HepG2 (cell line): ENCODE data around the gene CDK5RAP2. TPM values are rescaled to one million over a fixed set of nuclear protein-coding genes. Genes with fewer than 3 reads are reported as not detected.

ENCODE experiments used
- FOXC1 ChIP-seq: sonication (generic); formaldehyde crosslinking; IDR thresholded peaks from 2 replicates; pipeline ENCODE4 v1.8.0; 2022; ENCODE audit warnings: mild to moderate bottlenecking, missing genetic modification reagents, borderline replicate concordance
- FOXP1 ChIP-seq, 2 experiments: fragments of 450-650 bp in 1 of 2; IDR thresholded peaks; 2 replicates each; pipeline ENCODE4 v1.6.1; 2017 to 2018; ENCODE audit warnings: antibody characterized with exemption in 1 of 2
- MBD4 ChIP-seq: IDR thresholded peaks from 2 replicates; pipeline ENCODE4 v1.6.1; 2012; ENCODE audit warnings: low read length, inconsistent platforms, borderline replicate concordance
- MXD4 ChIP-seq: IDR thresholded peaks from 2 replicates; pipeline ENCODE4 v1.6.1; 2016; ENCODE audit warnings: mild to moderate bottlenecking, missing biosample characterization, missing genetic modification reagents
- SMAD9 ChIP-seq: sonication (generic); formaldehyde crosslinking; IDR thresholded peaks from 2 replicates; pipeline ENCODE4 v1.5.1; 2020; ENCODE audit warnings: mild to moderate bottlenecking, missing genetic modification reagents
- SRF ChIP-seq: IDR thresholded peaks from 2 replicates; pipeline ENCODE4 v1.6.1; 2011; ENCODE audit warnings: mild to moderate bottlenecking, low read depth, low read length, moderate library complexity
- ZFAT ChIP-seq: sonication (generic); formaldehyde crosslinking; conservative IDR thresholded peaks from 2 replicates; pipeline ENCODE4 v1.8.1; 2023; ENCODE audit warnings: missing genetic modification reagents, inconsistent platforms
- ZNF530 ChIP-seq: sonication (generic); formaldehyde crosslinking; IDR thresholded peaks from 2 replicates; pipeline ENCODE4 v1.5.0; 2020; ENCODE audit warnings: low read depth, mild to moderate bottlenecking, missing genetic modification reagents
- ZNF660 ChIP-seq: sonication (generic); formaldehyde crosslinking; IDR thresholded peaks from 2 replicates; pipeline ENCODE4 v1.5.1; 2020; ENCODE audit warnings: mild to moderate bottlenecking, low read depth, missing genetic modification reagents, borderline replicate concordance
- ZNF878 ChIP-seq: sonication (generic); formaldehyde crosslinking; IDR thresholded peaks from 2 replicates; pipeline ENCODE4 v1.8.1; 2023; ENCODE audit warnings: mild to moderate bottlenecking, missing genetic modification reagents, moderate library complexity
- polyA plus RNA-seq, 8 experiments: library from polyadenylated mRNA; depleted of rRNA in 3 of 8; stranded (reverse) in 7 of 8; unstranded in 1 of 8; fragments of >200 nt; fragmentation: Illumina TruSeq in 4 of 8; extraction: Trizol in 4 of 8; gene quantifications; 2 replicates each; pipeline versions ENCODE4 v1.2.1 to v1.2.3, GENCODE V29; 2011 to 2016; ENCODE audit warnings: low read depth in 4 of 8, missing spikeins in 1 of 8, mixed read lengths in 1 of 8; ENCODE audit not compliant: insufficient read depth in 1 of 8
- total RNA-seq, 5 experiments: library from RNA; depleted of rRNA; stranded (reverse); fragments of >200 nt; fragmentation: Illumina TruSeq; extraction: Trizol; gene quantifications; 2 replicates each; pipeline ENCODE4 v1.2.3, GENCODE V29; 2016; ENCODE audit warnings: low read depth in 1 of 5
- TF ChIP-seq, protein P1 (sequence below): sonication (generic); formaldehyde crosslinking; IDR thresholded peaks from 2 replicates; pipeline ENCODE4 v1.4.0; 2020; ENCODE audit warnings: missing genetic modification reagents, mild to moderate bottlenecking, borderline replicate concordance
- TF ChIP-seq, protein P2 (sequence below): sonication (generic); formaldehyde crosslinking; IDR thresholded peaks from 2 replicates; pipeline ENCODE4 v1.4.0; 2020; ENCODE audit warnings: missing genetic modification reagents, mild to moderate bottlenecking, borderline replicate concordance
- TF ChIP-seq, protein P3 (sequence below), 2 experiments: sonication (generic) in 1 of 2; formaldehyde crosslinking in 1 of 2; IDR thresholded peaks; 2 replicates each; pipeline versions ENCODE4 v1.6.1 to v1.9.0; 2014 to 2022; ENCODE audit warnings: antibody characterized with exemption in 1 of 2, borderline replicate concordance in 1 of 2, inconsistent platforms in 1 of 2, low read depth in 1 of 2, missing genetic modification reagents in 1 of 2
- TF ChIP-seq, protein P4 (sequence below): sonication (generic); formaldehyde crosslinking; IDR thresholded peaks from 2 replicates; pipeline ENCODE4 v1.4.0; 2020; ENCODE audit warnings: mild to moderate bottlenecking, missing genetic modification reagents

CDK5RAP2 gene
- total and polyA plus RNA-seq, 2 of the 13 experiments (the other 11 are each of a cell fraction or from before 2014, with no cell fraction given) = 31.8 to 42.2 TPM

DNA sequence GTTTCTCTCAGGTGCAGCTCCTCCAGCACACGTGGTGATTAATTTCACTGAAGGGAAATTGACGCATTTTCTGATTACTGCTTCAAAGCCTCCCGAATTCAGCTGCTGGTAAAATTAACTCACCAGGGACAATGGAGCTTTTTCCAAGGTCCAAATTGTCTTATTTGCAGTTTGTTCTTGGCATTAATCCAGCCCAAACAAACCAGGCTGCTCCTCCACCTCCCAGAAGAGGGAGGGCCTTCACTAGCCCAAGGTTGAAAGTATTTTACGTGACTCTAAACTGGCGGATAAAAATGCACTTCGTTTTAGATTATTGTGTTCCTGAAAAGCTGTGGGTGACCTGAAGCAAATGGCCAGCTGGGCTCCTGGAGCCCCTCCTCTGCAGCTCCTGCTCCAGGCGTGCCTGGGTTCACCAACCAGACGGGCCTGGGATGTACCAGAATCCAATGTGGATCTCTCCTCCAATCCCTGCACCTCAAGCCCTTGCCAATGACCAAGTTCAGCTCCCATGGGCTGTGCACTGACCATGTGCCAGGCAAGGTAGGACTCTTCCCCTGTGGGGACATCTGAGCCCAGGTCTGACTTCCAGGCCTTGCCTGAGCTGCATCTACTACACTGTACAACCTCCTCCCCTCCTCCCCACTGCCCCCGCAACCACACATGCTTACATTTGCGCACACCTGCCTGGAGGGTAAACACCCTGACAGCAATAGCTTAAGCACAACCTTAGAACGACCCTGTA, 193.4 kb downstream of the CDK5RAP2 start (continued):
- TF ChIP-seq, protein P1, sequence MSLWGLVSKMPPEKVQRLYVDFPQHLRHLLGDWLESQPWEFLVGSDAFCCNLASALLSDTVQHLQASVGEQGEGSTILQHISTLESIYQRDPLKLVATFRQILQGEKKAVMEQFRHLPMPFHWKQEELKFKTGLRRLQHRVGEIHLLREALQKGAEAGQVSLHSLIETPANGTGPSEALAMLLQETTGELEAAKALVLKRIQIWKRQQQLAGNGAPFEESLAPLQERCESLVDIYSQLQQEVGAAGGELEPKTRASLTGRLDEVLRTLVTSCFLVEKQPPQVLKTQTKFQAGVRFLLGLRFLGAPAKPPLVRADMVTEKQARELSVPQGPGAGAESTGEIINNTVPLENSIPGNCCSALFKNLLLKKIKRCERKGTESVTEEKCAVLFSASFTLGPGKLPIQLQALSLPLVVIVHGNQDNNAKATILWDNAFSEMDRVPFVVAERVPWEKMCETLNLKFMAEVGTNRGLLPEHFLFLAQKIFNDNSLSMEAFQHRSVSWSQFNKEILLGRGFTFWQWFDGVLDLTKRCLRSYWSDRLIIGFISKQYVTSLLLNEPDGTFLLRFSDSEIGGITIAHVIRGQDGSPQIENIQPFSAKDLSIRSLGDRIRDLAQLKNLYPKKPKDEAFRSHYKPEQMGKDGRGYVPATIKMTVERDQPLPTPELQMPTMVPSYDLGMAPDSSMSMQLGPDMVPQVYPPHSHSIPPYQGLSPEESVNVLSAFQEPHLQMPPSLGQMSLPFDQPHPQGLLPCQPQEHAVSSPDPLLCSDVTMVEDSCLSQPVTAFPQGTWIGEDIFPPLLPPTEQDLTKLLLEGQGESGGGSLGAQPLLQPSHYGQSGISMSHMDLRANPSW (CRISPR knock-in tag) = no peak
- TF ChIP-seq ZNF530 (no peak), FOXP1 (IDR thresholded peaks at IDR 0.05) (no peak), FOXP1 (CRISPR knock-in tag; IDR thresholded peaks at IDR 0.05) (peak; percentile 40), MXD4 (CRISPR knock-in tag) (no peak; the same call in 1 of the 2 replicates), SMAD9 (CRISPR knock-in tag) (no peak), ZNF878 (no peak), ZFAT (CRISPR knock-in tag) (no peak), MBD4 (no peak), ZNF660 (no peak), SRF (no peak), FOXC1 (CRISPR knock-in tag) (no peak)
- TF ChIP-seq, protein P2, sequence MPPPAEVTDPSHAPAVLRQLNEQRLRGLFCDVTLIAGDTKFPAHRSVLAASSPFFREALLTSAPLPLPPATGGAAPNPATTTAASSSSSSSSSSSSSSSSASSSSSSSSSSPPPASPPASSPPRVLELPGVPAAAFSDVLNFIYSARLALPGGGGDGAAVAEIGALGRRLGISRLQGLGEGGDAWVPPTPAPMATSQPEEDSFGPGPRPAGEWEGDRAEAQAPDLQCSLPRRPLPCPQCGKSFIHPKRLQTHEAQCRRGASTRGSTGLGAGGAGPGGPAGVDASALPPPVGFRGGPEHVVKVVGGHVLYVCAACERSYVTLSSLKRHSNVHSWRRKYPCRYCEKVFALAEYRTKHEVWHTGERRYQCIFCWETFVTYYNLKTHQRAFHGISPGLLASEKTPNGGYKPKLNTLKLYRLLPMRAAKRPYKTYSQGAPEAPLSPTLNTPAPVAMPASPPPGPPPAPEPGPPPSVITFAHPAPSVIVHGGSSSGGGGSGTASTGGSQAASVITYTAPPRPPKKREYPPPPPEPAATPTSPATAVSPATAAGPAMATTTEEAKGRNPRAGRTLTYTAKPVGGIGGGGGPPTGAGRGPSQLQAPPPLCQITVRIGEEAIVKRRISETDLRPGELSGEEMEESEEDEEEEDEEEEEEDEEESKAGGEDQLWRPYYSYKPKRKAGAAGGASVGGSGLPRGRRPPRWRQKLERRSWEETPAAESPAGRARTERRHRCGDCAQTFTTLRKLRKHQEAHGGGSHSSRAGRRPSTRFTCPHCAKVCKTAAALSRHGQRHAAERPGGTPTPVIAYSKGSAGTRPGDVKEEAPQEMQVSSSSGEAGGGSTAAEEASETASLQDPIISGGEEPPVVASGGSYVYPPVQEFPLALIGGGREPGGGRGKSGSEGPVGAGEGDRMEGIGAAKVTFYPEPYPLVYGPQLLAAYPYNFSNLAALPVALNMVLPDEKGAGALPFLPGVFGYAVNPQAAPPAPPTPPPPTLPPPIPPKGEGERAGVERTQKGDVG (CRISPR knock-in tag) = no peak
- TF ChIP-seq, protein P3, sequence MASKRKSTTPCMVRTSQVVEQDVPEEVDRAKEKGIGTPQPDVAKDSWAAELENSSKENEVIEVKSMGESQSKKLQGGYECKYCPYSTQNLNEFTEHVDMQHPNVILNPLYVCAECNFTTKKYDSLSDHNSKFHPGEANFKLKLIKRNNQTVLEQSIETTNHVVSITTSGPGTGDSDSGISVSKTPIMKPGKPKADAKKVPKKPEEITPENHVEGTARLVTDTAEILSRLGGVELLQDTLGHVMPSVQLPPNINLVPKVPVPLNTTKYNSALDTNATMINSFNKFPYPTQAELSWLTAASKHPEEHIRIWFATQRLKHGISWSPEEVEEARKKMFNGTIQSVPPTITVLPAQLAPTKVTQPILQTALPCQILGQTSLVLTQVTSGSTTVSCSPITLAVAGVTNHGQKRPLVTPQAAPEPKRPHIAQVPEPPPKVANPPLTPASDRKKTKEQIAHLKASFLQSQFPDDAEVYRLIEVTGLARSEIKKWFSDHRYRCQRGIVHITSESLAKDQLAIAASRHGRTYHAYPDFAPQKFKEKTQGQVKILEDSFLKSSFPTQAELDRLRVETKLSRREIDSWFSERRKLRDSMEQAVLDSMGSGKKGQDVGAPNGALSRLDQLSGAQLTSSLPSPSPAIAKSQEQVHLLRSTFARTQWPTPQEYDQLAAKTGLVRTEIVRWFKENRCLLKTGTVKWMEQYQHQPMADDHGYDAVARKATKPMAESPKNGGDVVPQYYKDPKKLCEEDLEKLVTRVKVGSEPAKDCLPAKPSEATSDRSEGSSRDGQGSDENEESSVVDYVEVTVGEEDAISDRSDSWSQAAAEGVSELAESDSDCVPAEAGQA (IDR thresholded peaks at IDR 0.05; ENCODE audit: low read depth) = no peak; the same call in 1 of the 2 replicates
- TF ChIP-seq, protein P3 (CRISPR knock-in tag; IDR thresholded peaks at IDR 0.05; ENCODE audit: borderline replicate concordance) = no peak
- TF ChIP-seq, protein P4, sequence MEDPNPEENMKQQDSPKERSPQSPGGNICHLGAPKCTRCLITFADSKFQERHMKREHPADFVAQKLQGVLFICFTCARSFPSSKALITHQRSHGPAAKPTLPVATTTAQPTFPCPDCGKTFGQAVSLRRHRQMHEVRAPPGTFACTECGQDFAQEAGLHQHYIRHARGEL (CRISPR knock-in tag) = no peak
